NB4 (cell line): Measurements from ENCODE around the gene CYP46A1.

ENCODE experiments used
- CTCF ChIP-seq: IDR thresholded peaks from one replicate; pipeline ENCODE4 v1.5.1; 2012; ENCODE audit warnings: low read depth, low read length
- MAX ChIP-seq: IDR thresholded peaks from 2 replicates; pipeline ENCODE4 v1.6.1; 2011; ENCODE audit warnings: low read depth, low read length

- no peak for TF ChIP-seq CTCF
- no peak for TF ChIP-seq MAX
Observed at GRCh38 chr14:99691111-99691885, 7.2 kb downstream of the CYP46A1 start.
